GM12892 (cell line): Measurements from ENCODE around the gene TRIAP1.

Experiments
- DNase-seq: peaks from one replicate; pipeline ENCODE4 v3.0.0; 2011; ENCODE audit not compliant: insufficient read length
- FAIRE-seq: peaks from 2 replicates; lab custom pipeline; 2011; peaks lifted over from hg19 to GRCh38; lab: Jason Lieb, UNC
- POLR2A ChIP-seq: IDR thresholded peaks from 2 replicates; pipeline ENCODE4 v1.6.1; 2011; ENCODE audit warnings: low read depth, low read length, control low read depth
- POLR2AphosphoS5 ChIP-seq: IDR thresholded peaks from 2 replicates; pipeline ENCODE4 v1.6.1; 2011; ENCODE audit warnings: low read depth, low read length, control low read depth
- TAF1 ChIP-seq: IDR thresholded peaks from 2 replicates; pipeline ENCODE4 v1.6.1; 2011; ENCODE audit warnings: low read depth, mild to moderate bottlenecking, control low read depth, low read length, borderline replicate concordance

The TRIAP1 gene

DNA sequence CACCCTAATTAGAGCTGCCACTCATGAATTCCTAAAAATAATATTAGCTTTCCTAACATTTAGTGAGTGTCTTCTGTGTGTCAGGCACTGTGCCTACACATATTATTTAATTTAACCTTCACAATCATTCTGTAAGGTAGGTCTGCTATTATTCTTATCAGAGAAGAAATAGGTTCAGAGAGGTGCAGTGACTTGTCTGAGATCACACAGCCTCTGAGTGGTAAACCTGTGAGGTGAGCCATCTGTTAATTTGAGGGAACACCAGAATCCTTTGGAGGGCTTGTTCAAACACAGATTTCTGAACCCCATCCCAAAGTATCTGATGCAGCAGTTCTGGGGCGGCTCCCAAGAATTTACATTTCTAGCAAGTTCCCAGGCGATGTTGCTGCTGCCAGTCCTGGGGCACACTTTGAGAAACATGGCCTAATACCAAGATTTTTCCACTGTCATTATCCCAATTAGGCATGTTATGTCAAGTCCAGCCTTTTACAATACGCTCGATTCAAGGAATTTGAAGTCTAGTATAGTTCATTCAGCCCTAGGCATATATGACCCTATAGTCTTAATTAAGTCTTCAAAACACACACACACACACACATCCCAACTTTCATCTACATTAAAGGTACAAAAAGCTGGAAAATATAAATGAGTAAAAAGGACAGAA, 28.1 kb downstream of the TRIAP1 start:
- DNase-seq, result no peak
- FAIRE-seq, result no peak
- TF ChIP-seq POLR2A (no peak), TAF1 (no peak), POLR2AphosphoS5 (no peak)

DNA sequence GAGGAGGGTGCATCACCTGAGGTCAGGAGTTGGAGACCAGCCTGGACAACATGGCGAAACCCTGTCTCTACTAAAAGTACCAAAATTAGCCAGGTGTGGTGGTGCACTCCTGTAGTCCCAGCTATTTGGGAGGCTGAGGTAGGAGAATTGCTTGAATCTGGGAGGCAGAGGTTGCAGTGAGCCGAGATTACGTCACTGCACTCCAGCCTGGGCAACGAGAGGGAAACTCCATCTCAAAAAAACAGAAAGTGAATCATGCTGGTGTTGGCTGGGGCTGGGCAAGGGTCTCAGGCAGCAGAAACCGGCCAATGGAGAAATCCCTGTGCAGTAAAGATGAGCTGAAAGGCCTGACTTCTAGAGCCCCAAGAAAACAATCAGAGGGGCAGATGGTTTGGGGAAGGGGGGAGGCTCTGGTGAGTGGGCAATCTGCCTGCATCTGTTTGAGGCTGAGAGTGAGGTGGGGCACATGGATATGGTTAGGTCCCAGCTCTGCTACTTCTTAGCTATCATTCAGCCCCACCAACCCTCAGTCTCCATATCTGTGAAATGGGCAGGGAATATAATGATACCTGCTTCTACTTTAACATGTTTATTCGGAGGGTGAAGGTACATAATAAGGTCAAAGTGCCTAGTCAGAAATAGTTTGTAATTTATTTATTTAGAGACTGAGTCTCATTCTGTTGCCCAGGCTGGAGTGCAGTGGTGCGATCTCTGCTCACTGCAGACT, 29.5 kb downstream of the TRIAP1 start:
- FAIRE-seq, result no peak
- TF ChIP-seq POLR2A, result no peak
- TF ChIP-seq TAF1, result no peak
- no peak for TF ChIP-seq POLR2AphosphoS5
- no peak for DNase-seq

DNA sequence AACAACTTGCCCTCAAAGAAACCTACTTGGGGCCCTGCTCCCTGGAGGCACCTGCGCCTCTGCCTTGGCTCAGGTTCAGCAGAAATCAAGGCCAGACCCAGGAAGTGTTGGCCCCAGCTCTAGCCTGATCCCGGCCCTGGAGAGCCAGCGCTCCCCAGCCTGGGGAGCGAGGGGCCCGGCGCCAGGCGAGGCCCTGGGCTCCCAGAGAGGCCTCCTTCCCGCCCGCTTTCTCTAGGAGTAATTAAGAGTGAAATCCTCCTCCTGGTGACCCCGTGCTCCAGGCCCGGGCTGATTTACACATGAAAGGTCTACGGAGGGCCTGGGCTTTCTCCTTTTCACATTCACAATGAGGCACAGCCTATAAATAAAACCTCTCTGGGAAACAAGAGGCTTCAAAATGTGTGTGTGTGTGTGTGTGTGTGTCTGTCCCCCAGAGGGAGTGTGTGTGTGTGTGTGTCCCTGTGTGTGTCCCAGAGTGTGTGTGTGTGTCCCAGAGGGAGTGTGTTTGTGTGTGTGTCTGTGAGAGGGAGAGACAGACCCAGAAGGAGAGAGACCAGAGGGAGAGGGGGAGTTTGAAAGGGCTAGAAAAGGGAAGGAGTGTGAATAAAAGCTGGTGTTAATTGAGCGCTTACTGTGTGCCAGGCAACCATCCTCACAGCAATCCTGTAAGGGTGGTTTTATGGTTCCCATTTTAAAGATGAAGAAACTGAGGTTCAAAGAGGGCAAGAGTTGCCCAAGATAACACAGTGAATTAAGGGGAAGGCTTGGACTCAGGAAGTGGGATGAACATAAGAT, 32.1 kb downstream of the TRIAP1 start:
- DNase-seq (no peak), FAIRE-seq (no peak)
- TF ChIP-seq TAF1 (no peak), POLR2A (no peak), POLR2AphosphoS5 (no peak)

DNA sequence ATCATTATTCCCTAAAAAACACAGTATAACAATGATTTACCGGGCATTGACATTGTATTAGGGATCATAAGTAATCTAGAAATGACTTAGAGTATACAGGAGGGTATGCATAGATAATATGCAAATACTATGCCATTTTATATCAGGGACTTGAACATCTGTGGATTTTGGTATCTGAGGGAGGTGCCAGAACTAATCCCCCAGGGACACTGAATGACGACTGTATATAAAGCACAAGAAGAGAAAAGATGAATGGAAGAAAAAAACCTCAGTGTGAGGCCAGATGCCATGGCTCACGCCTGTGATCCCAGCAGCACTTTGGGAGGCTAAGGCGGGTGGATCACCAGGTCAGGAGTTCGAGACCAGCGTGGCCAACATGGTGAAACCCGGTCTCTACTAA, 33.8 kb downstream of the TRIAP1 start:
- no peak for TF ChIP-seq POLR2AphosphoS5
- TF ChIP-seq TAF1, result no peak
- TF ChIP-seq POLR2A, result no peak
- FAIRE-seq, result no peak
- no peak for DNase-seq

DNA sequence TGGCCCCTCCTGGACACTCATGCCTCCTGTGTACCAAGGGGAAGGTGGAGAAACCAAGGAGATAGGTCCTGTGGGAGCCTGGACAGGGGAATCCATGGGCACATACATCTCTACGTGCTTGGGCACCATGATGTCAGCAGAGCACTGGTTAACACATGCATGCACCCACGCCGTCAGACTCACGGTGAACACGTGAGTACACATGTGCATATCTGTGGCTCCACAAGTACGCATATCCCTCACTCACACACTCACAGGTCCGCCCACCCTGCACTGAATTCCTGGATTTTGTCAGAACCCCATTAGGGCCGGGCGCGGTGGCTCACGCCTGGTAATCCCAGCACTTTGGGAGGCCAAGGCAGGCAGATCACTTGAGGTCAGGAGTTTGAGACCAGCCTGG, 37.4 kb downstream of the TRIAP1 start:
- FAIRE-seq (no peak), DNase-seq (no peak)
- TF ChIP-seq TAF1 (no peak), POLR2A (no peak), POLR2AphosphoS5 (no peak)

DNA sequence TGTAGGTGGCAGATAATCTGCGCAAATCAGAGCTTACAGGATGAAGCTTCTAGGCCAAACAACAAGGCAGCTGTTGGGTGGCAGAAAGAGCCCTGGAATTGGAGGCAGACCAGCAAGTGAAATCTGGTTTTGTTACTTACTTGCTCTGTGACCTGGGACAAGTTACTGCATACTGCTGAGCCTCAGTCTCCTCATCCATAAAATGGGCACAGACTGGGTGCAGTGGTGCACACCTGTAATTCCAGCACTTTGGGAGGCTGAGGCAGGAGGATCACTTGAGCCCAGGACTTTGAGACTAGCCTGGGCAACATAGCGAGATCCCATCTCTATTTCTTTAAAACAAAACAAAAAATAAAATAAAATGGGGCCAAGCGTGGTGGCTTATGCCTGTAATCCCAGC, 39.6 kb downstream of the TRIAP1 start:
- DNase-seq, result no peak
- no peak for TF ChIP-seq POLR2A
- TF ChIP-seq TAF1, result no peak
- no peak for TF ChIP-seq POLR2AphosphoS5
- FAIRE-seq, result no peak

DNA sequence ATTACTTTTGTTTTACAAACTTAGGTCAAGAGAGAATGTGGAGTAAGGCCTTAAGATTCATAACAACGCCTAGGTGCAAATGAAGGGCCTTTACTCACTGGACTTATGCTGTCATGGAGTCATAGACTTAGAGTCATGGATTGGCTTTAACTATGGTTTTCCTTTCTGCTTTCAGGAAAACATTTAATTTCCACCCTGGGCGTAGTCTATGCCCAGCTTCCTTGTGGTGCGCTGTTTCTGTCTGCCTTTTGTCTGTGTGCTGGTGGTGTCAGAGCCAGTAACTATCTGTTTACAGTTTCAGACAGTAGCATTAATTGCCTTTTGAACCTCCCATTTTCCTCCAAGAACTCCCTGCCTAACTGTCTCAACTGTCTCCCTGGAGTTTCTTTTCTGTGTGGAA, 40.1 kb downstream of the TRIAP1 start:
- no peak for DNase-seq
- no peak for FAIRE-seq

DNA sequence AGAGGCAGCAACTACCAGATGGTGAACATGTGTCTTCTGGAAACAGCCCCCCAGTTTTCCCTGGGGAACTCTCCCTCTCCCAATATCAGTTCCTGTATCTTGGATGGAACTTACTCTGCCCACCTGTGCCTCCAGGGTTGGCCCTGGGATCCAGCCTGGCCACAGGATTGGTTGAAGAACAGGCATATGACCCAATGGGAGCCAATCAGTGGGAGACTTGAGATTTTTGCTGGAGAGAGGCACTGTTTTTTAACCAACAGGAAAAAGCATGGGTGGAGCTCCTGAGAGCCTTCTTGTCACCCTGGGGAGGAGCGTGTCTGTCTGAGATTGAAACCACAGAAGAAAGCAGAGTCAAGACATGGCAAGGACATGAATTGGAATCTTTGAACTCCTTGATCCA, 41.9 kb downstream of the TRIAP1 start:
- DNase-seq (no peak), FAIRE-seq (no peak)

More for the DNA sequence above, 40.1 kb downstream of the TRIAP1 start:
- TF ChIP-seq POLR2A (no peak), TAF1 (no peak), POLR2AphosphoS5 (no peak)

DNA sequence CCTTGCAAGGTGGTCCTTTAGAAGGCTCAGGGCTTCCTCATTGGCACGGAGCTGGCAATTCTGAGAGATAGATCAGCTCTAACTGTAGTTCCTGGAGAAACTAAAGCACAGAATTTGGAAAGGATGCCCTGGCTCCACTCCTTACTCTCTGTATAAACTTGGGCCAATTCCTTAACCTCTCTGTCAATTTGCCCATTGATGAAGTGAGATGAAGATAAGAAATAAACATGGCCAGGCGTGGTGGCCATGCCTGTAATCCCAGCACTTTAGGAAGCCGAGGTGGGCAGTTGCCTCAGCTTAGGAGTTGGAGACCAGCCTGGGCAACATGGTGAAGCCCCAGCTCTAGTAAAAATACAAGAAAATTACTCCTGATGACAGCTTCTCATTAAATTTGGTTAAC, 42.3 kb downstream of the TRIAP1 start:
- TF ChIP-seq TAF1, result no peak
- TF ChIP-seq POLR2A, result no peak
- TF ChIP-seq POLR2AphosphoS5, result no peak
- FAIRE-seq (no peak), DNase-seq (no peak)

More for the DNA sequence above, 41.9 kb downstream of the TRIAP1 start:
- TF ChIP-seq POLR2A (no peak), TAF1 (no peak), POLR2AphosphoS5 (no peak)

DNA sequence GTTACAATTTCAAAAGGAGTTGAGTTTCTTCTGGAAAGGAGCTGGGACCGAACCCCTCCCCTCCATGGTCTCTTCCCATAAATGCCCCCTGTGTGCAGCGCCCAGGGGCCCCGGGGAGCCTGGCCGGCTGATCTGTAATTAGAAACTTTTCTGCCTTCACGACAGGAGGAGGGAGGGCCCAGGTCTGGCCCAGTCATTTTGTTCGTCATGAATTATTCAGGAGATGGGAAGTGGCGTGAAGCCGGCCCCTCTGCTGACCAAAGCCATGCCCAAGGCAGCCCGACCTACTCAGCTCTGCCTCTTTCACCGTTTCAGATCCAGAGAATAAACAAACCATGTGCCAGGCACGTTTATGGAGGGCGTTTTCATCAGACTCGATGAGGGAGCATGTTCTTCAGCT, 44.0 kb downstream of the TRIAP1 start:
- DNase-seq, result no peak

DNA sequence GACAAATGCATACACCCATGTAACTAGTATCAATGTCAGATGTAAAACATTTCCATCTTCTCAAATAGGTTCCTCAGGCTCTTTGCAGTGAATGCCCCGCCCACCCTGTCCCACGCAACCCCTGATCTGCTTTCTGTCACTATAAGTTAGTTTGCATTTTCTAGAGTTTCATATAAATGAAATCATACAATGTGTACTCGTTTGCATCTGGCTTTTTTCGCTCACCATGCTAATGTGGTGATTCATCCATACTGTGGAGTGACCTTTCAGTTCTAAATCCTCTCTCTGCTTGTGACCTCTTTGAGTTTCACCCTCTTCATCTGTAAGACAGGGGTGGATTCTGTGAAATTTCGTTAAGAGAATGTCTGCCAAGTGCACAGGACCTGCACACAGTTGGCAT, 46.7 kb downstream of the TRIAP1 start:
- FAIRE-seq, result no peak

More for the DNA sequence above, 44.0 kb downstream of the TRIAP1 start:
- TF ChIP-seq TAF1 (no peak), POLR2AphosphoS5 (no peak), POLR2A (no peak)
- no peak for FAIRE-seq

More for the DNA sequence above, 46.7 kb downstream of the TRIAP1 start:
- no peak for DNase-seq
- TF ChIP-seq POLR2AphosphoS5 (no peak), TAF1 (no peak), POLR2A (no peak)
